ENCODE measurements around the gene FAM118B. TPM values are rescaled to one million over a fixed set of nuclear protein-coding genes. Genes with fewer than 3 reads are reported as not detected.

The FAM118B gene
- total RNA-seq, 1 experiment from 2014 or later = 40.0 TPM

DNA sequence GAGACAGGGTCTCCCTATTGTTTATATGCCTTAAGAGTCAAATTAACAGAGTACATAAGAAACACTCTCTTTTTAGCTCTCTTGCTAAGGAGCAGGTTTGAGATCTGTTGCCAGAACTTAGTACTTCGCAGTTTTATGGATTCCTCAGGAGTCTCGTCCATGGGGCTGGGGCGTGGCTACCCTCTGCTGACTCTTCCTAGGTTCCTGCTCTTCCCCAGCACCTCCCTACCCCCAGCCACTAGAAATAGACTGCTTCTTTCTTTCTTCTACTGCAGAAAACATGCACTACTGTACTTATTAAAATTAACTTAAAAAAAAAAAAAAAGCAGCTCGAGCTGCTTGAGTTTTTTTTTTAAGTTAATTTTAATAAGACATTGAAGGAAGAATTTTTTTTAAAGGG lies 8.0 kb downstream of the FAM118B start:
- no peaks in the 10 kb centered on the region for H3K27me3 Mint-ChIP-seq (ENCODE audit: low read depth)
- no peak overlapping the region for H3K23ac ChIP-seq (ENCODE audit: insufficient read length, low read depth, low read length)
- no peak overlapping the region for H2BK5ac ChIP-seq (ENCODE audit: insufficient read length, low read length)
- no peak overlapping the region for H3K14ac ChIP-seq (ENCODE audit: insufficient read depth, low read length)
- H4K8ac ChIP-seq (replicated peaks; ENCODE audit: insufficient read length, low read depth, low read length) = no peak overlapping the region
- H3K4me3 Mint-ChIP-seq = no peak overlapping the region
- no peak overlapping the region for H2AK5ac ChIP-seq (ENCODE audit: insufficient read length, low read length)
- H2BK20ac ChIP-seq (ENCODE audit: low read depth, low read length, poor library complexity, severe bottlenecking) = no peak overlapping the region
- no peak overlapping the region for H2BK12ac ChIP-seq (ENCODE audit: insufficient read length, low read depth, low read length)
- H3K9me3 ChIP-seq (ENCODE audit: control insufficient read depth, low read depth, low read length) = no peaks in the 10 kb centered on the region
- peak overlapping the region in 1 of 3 experiments; percentile 68; a peak in 1 of 7 replicates for H3K27ac Mint-ChIP-seq
- H3K4ac ChIP-seq (ENCODE audit: low read depth, low read length) = no peak overlapping the region
- H4K91ac ChIP-seq (ENCODE audit: insufficient read length, low read depth, low read length) = no peak overlapping the region
- peaks cover 26% of the 10 kb centered on the region; the same call in 1 of the 2 replicates for H3K79me2 ChIP-seq (ENCODE audit: insufficient read depth, low read length)
- H3K18ac ChIP-seq (ENCODE audit: insufficient read length, low read depth, low read length) = no peak overlapping the region
- peaks cover 2 to 4% of the 10 kb centered on the region in 2 experiments; a peak in 3 of 5 replicates for H3K9me3 Mint-ChIP-seq
- H3K9ac ChIP-seq (ENCODE audit: extremely low read depth, insufficient read length, low read length) = no peak overlapping the region
- no CpG with 5 or more reads among the region's 4 CpGs for WGBS (ENCODE audit: extremely low coverage, insufficient read length, low lambda C conversion rate)
- no peak overlapping the region for H4K5ac ChIP-seq (ENCODE audit: insufficient read length, low read depth, low read length)
- H3K56ac ChIP-seq (ENCODE audit: insufficient read length, low read depth, low read length) = no peak overlapping the region
- no peaks in the 10 kb centered on the region for H3K23me2 ChIP-seq (ENCODE audit: insufficient read length, low read depth, low read length, poor library complexity, severe bottlenecking)
- H2BK120ac ChIP-seq (ENCODE audit: low read depth, low read length, poor library complexity, severe bottlenecking) = no peak overlapping the region
- no peak overlapping the region for H3T11ph ChIP-seq (ENCODE audit: low read length)
- H3K27me3 ChIP-seq (ENCODE audit: insufficient read depth, low read length) = no peaks in the 10 kb centered on the region
- no peak overlapping the region for H3K27ac ChIP-seq (ENCODE audit: insufficient read length, low read depth, low read length)
- H3K4me2 ChIP-seq (ENCODE audit: insufficient read depth, insufficient read length, low read length) = no peak overlapping the region
- no peak overlapping the region for H2BK15ac ChIP-seq (ENCODE audit: low read depth, low read length)
- no peak for DNase-seq
- peaks cover 2 to 5% (median 5%) of the 10 kb centered on the region in 3 experiments; a peak in 5 of 7 replicates for H3K36me3 Mint-ChIP-seq (ENCODE audit: insufficient read depth in 1 of 3, low read depth in 3 of 3)
- no peaks in the 10 kb centered on the region for H4K20me1 ChIP-seq (ENCODE audit: control insufficient read depth, insufficient read depth, insufficient read length)
- TF ChIP-seq, protein P1, sequence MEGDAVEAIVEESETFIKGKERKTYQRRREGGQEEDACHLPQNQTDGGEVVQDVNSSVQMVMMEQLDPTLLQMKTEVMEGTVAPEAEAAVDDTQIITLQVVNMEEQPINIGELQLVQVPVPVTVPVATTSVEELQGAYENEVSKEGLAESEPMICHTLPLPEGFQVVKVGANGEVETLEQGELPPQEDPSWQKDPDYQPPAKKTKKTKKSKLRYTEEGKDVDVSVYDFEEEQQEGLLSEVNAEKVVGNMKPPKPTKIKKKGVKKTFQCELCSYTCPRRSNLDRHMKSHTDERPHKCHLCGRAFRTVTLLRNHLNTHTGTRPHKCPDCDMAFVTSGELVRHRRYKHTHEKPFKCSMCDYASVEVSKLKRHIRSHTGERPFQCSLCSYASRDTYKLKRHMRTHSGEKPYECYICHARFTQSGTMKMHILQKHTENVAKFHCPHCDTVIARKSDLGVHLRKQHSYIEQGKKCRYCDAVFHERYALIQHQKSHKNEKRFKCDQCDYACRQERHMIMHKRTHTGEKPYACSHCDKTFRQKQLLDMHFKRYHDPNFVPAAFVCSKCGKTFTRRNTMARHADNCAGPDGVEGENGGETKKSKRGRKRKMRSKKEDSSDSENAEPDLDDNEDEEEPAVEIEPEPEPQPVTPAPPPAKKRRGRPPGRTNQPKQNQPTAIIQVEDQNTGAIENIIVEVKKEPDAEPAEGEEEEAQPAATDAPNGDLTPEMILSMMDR (conservative IDR thresholded peaks at IDR 0.05) = no peak
- peaks cover 17% of the 10 kb centered on the region for H3K79me1 ChIP-seq (ENCODE audit: insufficient read depth, low read depth, low read length, poor library complexity, severe bottlenecking)
- H3K4me1 ChIP-seq (ENCODE audit: insufficient read depth, low read length) = no peaks in the 10 kb centered on the region
- no peaks in the 10 kb centered on the region for H3K4me1 Mint-ChIP-seq
- H2AFZ ChIP-seq (ENCODE audit: low read length) = no peak overlapping the region
